Measurements from ENCODE around the gene SPOP.
A peak's percentile ranks its signal among the peaks of the same experiment; 100 is the strongest.
"Not testable (repeated sequence)": the region's sequence is repeated elsewhere in the genome, so short reads cannot be mapped to it uniquely, and the experiment has no call there.

The SPOP gene

DNA sequence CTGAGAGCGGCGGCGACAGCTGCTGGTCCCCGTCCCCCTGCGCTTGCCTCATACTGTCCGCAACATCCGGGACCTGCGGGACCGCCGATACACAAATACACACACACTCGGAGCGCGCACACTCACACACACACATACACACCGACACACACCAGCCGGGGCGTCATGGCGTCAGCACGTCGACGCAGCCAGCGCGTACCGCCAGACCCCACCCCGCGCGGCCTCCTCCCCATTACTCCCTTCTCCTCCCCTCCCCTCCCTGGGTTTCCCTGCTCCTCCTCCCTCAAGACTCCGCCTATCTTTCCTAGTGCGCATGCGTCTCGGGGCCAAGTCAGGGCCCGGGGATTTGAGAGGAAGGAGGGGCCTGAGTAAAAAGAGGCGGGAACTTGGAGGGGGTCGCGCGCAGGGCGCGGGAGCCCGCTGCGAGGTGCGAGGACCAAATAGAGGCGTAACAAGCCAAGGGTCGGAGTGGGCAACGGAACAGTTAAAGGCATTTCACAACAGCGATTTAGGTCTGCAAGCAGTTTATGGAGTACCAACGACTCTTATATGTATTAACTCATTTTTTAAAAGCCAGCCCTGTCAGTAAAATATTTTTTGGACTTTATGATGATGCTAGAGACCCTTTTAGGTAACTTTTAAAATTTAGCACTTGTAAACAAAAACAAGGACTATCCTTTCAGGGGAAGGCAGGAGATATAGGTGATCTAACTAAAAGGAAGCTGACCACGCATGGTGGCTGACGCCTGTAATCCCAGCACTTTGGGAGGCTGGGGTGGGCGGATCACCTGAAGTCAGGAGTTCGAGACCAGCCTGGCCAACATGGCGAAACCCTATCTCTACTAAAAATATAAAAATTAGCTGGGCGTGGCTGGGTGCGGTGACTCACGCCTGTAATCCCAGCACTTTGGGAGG lies at the start of gene SPOP:
SPOP (minus strand) TSS at position 165 of the 915 bp plus-strand sequence. CDS start 55,287 bp downstream, outside the sequence.
- peak; percentile 95 to 96 for DNase-seq

DNA sequence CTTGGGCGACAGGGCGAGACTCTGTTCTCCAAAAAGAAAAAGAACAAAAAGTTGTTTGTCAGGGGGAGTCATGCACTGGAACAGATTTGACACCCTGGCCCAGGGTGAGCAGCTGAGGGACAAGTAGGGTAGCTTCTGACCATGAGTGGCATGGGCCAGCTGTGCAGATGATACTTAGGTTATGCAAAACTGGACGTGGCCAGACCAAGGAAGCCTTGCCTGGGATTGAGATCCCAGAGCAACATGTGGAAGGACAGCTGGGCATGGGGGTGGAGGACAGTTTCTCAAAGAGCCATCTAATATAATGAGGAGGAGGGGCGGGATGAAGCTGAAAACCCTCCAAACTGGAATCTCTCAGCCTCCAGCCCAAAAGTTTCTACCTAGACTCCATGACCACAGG lies 49.5 kb upstream of the SPOP start:
- no peak for DNase-seq

DNA sequence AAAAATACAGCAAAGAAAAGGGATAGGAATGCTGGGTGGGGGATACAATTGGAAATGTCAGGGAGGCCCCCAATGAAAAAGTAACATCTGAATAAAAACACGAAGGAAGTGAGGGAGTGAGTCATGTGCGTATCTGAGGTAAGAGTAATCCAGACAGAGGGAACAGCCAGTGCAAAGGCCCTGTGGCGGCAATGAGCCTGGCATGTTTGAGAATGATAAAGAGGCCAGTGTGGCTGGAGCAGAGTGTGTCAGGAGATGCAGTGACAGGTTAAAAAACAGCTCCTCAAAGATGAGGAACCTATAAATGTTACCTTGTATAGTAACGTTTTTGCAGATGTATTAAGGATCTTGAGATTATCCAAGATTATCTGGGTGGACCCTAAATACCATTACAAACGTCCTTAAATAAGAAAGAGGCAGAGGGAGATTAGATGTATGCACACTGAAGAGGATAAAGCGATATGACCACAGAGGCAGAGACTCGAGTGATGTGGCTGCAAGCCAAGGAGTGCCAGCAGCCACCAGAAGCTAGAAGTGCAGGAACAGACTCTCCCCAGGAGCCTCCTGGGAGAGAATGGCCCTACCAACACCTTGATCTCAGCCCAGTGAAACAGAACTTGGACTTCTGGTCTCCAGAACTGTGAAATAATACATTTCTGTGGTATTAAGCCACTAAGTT lies 47.7 kb upstream of the SPOP start:
- DNase-seq, result no peak

DNA sequence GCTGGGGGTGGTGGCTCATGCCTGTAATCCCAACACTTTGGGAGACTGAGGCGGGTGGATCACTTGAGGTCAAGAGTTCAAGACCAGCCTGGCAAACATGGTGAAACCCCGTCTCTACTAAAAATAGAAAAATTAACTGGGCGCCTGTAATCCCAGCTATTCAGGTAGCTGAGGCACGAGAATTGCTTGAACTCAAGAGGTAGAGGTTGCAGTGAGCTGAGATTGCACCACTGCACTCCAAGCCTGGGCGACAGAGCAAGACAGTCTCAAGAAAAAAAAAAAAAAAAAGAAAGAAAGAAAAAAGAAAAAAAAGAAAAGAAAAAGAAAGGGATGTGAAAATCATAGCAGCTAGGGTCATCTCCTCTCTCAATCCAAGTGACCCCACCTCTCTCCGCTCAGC lies 46.7 kb upstream of the SPOP start:
- DNase-seq, result not testable (repeated sequence)

DNA sequence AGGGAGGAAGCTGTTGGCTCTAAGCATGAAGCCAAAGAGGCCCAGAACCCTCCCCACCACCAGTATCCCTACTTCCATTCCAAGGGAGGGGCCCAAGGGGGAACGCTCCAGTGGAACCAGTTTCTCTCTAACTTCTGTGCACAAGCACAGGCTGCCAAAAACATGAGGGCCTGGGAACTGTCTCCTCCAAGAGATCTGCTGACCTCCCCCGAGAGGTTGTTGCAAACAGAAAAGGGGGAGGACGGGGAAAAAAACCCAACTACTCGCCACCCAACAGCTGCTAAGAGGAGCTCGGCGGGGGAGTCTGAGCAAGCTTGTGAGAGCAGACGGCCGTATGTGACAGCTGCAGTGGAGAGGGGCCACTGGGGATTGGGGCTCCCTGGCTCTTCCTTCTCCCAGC lies 45.5 kb upstream of the SPOP start:
- DNase-seq, result no peak

DNA sequence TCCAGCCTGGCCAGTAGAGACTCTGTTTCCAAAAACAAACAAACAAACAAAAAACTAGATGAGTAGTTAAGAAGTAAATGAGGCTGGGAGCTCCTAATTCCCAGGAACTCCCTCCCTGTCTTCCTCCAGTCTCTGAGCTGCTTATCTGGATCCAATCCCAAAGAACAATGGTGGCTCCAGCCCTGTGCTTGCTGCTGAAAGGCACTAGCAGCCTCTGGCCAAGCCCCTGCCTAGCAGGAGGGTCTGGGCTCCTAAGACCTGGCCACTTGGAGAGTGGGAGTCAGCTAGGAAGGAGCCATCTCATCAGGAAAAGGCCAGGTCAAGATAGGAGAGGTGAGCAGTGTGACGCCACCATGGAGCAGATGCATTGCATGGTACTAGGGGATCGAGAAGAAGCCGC lies 44.2 kb upstream of the SPOP start:
- DNase-seq, result no peak

DNA sequence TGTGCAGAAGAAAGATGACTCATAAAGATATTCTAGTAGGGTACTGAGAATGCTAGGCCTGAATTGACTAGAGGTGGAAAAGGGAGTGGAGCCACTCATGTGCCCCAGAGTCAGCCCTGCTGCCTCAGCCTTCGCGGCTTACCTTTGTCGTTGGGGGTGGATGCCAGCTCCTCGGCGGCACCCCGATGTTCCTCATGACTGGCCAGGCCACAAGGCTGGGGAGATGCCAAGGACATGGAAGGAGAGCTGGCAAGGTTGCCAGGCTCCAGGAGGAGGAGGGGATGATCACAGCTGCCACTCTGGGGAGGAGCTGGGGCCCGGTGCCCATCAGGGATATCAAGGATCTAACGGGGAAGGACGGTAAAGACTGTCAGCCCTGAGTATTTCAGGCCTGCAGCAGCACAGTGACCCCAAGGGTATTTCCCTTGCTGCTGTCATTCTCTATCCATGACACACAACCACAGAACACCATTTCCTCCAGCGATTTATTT lies 39.5 kb upstream of the SPOP start:
- DNase-seq, result no peak

DNA sequence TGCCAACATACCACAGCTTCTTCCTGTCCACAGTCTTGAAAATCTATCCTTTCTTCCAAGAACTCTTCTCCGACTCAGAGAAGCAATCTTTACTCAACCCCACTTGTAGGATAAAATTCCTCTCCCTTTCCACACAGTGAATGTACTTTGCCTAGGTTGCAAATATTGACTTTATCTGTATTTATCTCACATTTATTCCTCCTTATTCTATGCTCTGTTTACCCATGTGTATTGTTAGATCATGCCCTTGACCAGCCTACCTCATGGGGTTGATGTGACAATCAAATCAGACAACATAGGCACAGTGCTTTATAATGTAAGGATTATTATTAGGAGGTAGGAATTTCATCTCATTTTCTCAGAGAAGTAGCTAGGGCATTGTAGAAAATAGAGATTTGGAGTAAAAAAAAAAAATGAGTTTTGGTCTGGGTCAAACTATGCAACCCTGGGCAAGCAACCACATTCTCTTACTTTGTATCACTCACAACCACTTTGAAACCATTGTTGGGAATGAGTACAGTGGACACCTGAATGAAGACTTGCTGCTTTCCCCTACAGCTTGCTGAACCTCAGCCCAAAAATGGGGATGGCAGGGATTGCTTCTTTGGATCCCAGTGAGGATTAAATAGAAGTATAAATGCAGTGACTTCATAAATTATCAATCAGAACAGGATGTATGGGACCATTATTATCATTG lies 38.9 kb upstream of the SPOP start:
- DNase-seq, result no peak

DNA sequence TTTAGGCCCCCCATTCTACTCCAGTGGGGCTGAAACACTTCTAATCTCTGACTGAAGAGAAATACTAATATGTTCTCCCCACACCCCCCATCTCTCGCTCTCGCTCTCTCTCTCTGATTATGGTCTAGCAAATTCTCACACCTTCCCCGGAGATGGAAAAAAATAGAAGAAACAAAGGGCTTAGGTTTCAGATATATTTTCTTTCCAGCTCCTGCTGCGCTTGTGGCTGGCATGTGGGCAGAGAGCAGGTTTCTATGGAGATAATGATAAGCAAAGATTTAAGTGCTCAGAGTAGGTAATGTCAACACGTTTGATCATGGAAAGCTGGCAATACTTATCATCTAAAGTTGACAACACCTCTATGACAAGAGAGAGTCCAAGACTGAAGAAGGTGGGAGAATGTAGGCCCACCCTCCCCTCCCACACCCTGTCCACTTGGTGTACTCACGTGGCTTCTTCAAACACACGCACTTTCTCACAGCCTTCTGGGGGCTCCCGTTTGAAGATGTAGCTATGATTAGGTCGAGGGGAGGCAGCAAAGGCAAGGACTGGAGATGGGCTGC lies 37.9 kb upstream of the SPOP start:
- no peak for DNase-seq

DNA sequence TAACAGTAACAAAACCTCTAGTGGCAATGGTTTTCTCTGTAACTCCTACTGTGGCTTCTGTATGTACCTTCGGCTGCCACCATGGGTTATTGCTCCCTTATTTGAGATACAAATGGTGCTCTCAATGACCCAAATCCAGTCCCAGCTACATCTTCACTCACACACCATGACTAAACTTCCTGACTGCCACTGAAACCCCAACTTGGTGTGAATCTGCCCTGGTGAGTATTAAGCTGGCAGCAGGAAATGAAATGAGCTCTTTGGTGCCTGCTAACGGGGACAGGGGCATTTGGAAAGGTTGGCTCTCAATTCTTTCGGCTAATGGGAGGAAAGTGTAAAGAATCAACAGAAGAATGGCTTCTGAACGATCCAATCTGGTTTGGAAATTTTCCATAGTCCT lies 37.3 kb upstream of the SPOP start:
- no peak for DNase-seq

DNA sequence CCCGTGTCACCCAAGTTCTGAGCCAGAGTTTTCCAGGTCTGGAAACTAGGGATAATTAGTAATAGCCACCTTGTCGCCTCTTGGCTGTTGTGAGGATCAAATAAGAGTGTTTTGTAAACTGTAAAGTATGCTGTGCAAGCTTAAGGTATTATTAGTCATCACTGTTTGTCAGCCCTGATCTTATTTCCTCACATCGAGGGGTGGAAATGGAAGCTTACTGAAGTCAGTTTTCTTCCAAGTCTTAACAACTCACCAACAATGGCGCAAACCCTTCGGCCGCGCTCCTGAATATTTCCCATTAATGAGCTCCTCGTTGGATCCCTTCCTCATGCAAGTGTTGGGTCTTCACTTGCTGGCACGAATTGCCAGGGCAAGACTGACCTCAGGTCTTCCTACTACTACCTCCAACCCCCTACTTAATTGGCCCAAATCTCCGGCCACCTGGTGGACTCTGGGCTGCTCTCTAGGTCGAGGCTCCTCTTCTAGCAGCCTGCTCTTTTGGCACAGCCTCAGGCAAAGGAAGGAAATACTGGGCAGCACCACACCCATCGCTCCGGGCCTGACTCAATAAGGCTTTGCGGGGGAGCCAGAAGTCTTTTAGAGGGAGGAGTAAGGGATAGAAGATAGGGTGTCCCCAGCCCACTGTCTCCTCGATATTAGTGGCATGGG lies 30.8 kb upstream of the SPOP start:
- no peak for DNase-seq

DNA sequence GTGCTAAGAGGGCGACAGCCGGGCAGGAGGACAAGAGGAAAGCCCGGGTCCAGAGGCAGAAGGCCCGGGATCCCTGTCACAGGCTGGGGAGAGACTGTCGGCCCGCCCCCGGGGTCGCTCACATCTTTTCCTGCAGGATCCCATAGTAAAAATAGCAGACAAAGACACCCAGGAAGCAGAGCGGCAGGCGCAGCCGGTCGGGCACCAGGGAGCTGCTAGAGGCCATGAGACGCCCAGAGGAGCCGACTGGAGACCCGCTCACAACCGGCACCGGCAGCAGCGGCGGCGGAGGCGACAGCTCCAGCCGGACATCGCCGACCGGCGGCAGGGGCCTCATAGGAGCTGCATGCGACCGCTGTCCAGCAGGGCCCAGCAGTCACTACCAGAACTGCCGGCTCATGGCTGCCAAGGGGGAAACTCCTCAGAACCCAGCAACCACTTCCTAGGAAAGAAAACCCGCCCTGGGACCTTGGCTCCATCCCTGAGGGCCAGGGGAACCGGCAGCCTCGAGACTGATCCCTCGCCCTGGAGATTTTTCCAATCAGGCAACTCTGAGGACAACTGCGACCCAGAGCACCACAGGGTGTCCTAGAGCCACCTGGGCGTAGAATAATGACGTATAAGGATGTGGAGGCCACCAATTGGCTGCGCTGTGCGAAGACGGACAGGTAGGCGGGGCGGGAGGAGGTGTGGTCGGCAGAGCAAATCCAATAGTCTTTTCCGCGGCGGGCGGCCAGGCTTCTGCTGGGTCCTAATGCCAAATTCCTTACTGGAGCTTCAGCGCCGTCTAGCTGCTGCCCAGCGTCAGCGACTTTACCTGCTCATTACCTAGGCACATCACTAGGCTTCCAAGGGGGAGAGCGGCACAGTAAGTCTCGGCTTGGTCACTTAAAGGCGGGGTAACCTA lies 30.0 kb upstream of the SPOP start, which contains the start of gene SLC35B1:
SLC35B1 (minus strand) TSS at position 357 of the 907 bp plus-strand sequence; CDS start at position 226, 131 bp downstream.
- DNase-seq, result peak; percentile 90 to 99

DNA sequence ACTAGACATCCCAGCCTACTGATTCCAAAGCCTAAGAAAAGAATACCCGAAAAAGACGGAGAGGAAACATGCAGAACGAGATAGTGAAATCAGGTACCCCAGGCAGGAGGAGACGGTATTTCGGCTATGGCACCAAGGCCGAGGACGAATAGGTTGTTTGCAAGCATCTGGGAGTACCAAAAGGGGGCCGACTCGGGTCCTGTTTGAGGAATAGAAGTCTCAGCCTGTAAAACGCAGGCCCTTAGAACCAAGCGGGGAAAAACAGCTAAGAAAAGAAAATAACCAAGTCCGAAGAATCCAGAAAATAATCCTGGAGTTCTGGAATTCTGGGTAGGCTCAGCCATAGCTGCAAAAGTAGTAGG lies 29.3 kb upstream of the SPOP start:
- DNase-seq, result no peak

DNA sequence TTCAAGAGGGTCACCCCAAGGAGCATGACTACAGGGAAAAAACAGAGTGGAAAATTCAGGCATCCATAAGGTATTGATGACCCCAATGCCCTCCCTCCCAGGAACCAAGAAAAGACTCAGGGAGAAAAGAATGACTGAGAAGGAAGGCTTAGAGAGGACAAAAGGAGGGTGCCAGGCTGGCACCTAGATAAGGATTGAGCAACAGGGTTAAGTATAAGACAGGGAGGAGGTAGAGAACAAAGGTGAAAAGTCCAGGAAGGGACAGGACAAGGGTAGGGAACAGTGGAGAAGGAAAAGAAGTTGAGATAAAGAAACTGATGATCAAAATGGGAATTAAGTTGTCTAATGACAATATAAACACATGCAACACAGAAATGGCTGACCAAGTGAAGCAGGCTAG lies 27.4 kb upstream of the SPOP start:
- DNase-seq, result no peak

DNA sequence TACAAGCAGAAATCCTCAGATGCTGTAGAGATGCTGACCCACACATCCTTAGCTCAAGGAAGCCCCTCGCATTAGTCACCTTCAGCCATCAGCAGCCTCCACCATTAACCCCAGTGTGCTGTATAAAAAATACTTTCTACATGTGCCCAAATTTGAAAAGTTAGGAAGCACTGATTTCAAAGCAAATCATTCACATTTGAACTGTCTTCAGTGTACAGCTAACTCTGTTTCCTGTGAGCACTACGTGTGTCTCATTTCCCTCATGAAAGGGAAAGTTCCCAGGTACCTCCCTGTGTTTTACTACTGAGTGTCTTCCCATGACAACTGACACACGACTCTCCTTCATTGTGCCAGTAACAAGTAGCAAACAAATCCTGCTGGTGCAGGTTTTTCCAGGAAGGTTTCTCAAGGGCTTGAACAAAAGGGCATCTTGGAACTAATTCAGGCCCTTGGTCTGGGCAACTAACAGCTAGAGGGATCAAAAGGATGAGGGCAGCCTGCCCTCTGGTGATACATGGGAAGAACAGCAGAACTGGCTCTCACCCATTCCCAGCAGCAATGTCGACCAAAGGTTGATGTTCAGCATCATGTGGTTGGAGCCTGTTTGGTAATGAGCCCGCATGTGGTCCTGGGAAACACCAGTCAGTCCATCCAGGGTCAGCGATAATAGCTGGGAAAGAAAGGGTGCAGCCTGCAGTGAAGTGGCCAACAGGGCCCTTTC lies 25.8 kb upstream of the SPOP start:
- DNase-seq, result peak in 1 of 2 experiments; percentile 58

DNA sequence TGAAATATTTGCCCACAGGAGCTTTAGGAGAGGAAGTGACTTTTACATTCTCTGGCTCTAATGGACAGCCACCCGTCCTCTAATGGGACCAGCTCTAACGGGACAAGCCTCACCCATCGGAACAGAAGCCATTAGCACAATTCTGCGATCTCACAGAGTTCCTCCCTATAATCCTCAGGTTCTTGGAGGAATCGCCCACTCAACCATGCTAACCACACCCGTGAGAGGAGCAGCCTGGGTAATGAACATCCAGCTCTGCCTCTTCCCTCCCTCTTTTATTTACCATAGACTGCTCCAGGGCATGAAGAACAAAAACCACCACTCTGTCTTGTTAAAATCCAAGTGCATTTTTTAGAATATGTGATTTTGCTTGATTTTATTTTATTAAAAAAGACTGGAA lies 23.1 kb upstream of the SPOP start:
- no peak for DNase-seq

DNA sequence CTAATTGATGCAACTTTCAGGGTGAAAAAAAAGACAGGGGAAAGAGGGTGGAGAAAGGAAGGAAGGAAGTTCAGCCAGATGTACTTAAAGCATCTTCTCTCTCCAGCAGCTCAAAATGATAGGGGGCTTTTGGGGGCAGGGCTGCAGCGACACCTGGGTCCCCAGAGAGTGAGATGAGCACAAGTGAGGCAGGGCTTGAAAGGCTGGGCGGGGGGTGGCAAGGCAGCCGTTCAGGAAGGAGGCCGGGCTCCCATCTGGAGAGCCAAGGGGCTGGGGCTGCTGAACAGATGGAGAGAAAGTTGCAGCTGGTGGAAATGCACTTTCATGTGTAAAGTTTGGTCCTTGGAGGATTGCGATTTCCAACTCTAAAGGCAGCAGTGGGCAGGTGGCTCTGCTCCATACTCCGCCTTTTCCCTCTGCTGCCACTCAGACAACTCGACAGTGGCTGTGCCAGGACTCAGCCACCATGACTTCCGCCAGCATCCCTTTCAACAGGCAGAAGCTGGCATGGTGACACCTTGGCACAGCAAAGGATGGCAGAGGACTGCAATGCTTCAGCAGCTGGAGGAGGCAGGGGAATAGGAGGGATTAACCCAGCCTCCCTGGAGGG lies 22.2 kb upstream of the SPOP start:
- no peak for DNase-seq

DNA sequence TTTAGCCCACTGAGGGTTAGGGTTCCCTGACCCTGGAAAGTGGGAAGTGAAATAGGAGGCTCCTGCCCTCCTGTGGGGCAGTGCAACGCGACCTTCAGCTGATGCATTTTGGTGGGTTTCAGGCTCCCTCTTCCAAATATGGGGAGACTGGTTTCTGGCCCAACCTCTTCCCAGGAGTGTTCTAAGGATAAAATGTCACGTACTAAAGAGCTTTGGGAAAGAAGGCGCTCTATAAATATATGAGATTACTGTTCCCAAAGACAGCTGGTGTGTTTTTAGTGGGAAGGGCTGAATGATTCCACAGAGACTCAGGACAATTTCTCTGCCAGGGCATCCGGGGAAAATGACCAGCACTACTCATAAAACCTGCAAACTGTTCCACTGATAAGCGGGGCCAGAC lies 20.1 kb upstream of the SPOP start:
- no peak for DNase-seq

DNA sequence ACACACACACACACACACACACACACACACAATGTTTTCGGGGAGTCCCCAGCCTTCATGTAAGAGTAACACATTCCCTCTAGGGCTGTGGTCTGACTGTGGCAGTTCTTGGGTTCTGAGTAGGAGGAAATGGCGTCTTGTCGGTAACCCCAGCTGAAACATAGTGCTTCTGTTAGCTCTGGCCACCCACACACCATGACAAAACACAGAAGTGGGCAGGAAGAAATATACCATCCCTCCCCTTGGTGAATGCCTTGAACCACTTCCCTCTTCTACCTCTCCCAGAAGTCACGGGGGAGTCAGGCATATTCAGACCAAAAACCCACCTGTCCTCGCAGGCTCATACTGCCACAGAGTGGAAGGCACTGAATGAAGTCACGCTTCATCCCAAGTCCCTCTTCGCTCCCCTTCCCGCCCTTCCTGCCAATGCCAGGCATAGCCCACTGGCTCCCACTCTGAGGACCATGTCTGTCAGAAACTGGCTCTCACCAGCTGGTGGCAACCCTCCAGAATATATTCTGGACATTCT lies 18.4 kb upstream of the SPOP start:
- DNase-seq, result no peak

DNA sequence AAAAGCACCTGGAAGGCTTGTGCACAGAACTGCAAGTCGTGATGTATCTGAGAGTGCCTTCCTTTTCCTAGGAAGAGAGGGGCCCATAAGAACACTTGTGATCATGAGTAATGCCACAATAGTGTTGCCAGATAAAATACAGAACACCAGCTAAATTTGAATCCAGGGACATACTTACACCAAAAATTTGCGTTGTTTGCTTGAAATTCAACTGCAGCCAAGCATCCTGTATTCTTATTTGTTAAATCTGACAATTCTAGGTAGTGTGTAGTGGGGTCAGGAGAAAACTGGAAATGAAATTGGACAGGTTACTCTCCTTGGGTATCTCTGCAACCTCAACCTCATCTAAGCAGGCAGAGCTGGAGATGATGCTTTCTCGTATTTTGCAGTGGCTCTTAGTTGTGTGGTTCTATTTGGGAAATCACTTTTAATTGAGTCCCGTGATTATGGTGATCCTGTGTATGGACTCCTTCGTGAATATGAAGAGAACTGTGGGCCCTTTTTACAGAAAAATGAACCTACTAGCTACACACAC lies 17.9 kb upstream of the SPOP start:
- DNase-seq, result no peak

All from SW 1271 (cell line).